Bronchial epithelial cell (primary cell): ENCODE data around the gene FKBP15. TPM values are rescaled to one million over a fixed set of nuclear protein-coding genes. Genes with fewer than 3 reads are reported as not detected.

Experiments used
- total RNA-seq: library from RNA; depleted of rRNA; stranded (reverse); fragments of >200 nt; gene quantifications from 2 replicates; pipeline ENCODE4 v1.2.1, GENCODE V29; 2014

Gene FKBP15
- total RNA-seq, 1 donor from 2014 or later: 11.1 TPM

Other genes with a start within 250 kb of the FKBP15 start
- gene ZNF883, start 209.1 kb downstream of the FKBP15 start, total RNA-seq: 0.53 and 1.2 TPM in 2 replicates
- 0.77 and 0.79 TPM in 2 replicates for gene ZFP37, start 164.6 kb downstream of the FKBP15 start, total RNA-seq
- gene SLC31A2, start 70.3 kb downstream of the FKBP15 start, total RNA-seq: 25.1 and 42.6 TPM in 2 replicates
- gene SLC31A1, start 267 bp upstream of the FKBP15 start, total RNA-seq: 29.7 and 50.1 TPM in 2 replicates
- 24.7 and 30.6 TPM in 2 replicates for gene CDC26, start 54.3 kb upstream of the FKBP15 start, total RNA-seq
- gene PRPF4, start 54.4 kb upstream of the FKBP15 start, total RNA-seq: 34.7 and 45.3 TPM in 2 replicates
- gene RNF183, start 82.1 kb upstream of the FKBP15 start, total RNA-seq: 0.26 and 0.38 TPM in 2 replicates
- 1.6 and 4.6 TPM in 2 replicates for gene WDR31, start 119.0 kb upstream of the FKBP15 start, total RNA-seq
- gene BSPRY, start 128.3 kb upstream of the FKBP15 start, total RNA-seq: 1.8 and 20.4 TPM in 2 replicates
- gene HDHD3, start 155.7 kb upstream of the FKBP15 start, total RNA-seq: 14.5 and 18.2 TPM in 2 replicates
- 3.2 and 3.7 TPM in 2 replicates for gene ALAD, start 180.0 kb upstream of the FKBP15 start, total RNA-seq
- gene POLE3, start 189.4 kb upstream of the FKBP15 start, total RNA-seq: 41.0 and 46.6 TPM in 2 replicates
- gene C9orf43, start 189.5 kb upstream of the FKBP15 start, total RNA-seq: 0.13 and 0.53 TPM in 2 replicates
- 22.1 and 36.2 TPM in 2 replicates for gene RGS3, start 242.4 kb upstream of the FKBP15 start, total RNA-seq